ENCODE measurements around the gene TYMS.

TYMS gene

GRCh38 chr18:644395-645004 lies 13.0 kb upstream of the TYMS start:
- no peak for DNase-seq (ENCODE audit: low read depth in 1 of 2, low spot score in 1 of 2)

GRCh38 chr18:647304-647703 lies 10.1 kb upstream of the TYMS start:
- no peak for DNase-seq (ENCODE audit: low read depth in 1 of 2, low spot score in 1 of 2)

- no peak for DNase-seq (ENCODE audit: low read depth in 1 of 2, low spot score in 1 of 2)
These were observed 8.1 kb upstream of the TYMS start for GRCh38 chr18:649341-649740.

GRCh38 chr18:650428-650858 lies 7.0 kb upstream of the TYMS start:
- DNase-seq (ENCODE audit: low read depth in 1 of 2, low spot score in 1 of 2), result no peak

GRCh38 chr18:652131-652530 lies 5.3 kb upstream of the TYMS start:
- DNase-seq (ENCODE audit: low read depth in 1 of 2, low spot score in 1 of 2), result no peak

- no peak for DNase-seq (ENCODE audit: low read depth in 1 of 2, low spot score in 1 of 2)
These were observed 3.9 kb upstream of the TYMS start for GRCh38 chr18:653512-653911.

- no peak for DNase-seq (ENCODE audit: low read depth in 1 of 2, low spot score in 1 of 2)
These were observed 2.9 kb upstream of the TYMS start for GRCh38 chr18:654601-655000.

- no peak for DNase-seq (ENCODE audit: low read depth in 1 of 2, low spot score in 1 of 2)
These were observed 2.0 kb upstream of the TYMS start for GRCh38 chr18:655445-655844.

GRCh38 chr18:658001-658946 lies 821 bp downstream of the TYMS start:
- peak in 1 of 2 donors; percentile 29 for DNase-seq (ENCODE audit: low read depth in 1 of 2, low spot score in 1 of 2)

GRCh38 chr18:658947-659533 lies 1.6 kb downstream of the TYMS start:
- DNase-seq (ENCODE audit: low read depth in 1 of 2, low spot score in 1 of 2), result no peak

- DNase-seq (ENCODE audit: low read depth in 1 of 2, low spot score in 1 of 2), result no peak
These were observed 2.1 kb downstream of the TYMS start for GRCh38 chr18:659597-659996.

GRCh38 chr18:662197-662596 lies 4.7 kb downstream of the TYMS start:
- DNase-seq (ENCODE audit: low read depth in 1 of 2, low spot score in 1 of 2), result no peak

- no peak for DNase-seq (ENCODE audit: low read depth in 1 of 2, low spot score in 1 of 2)
These were observed 8.7 kb downstream of the TYMS start for GRCh38 chr18:666177-666576.

- DNase-seq (ENCODE audit: low read depth in 1 of 2, low spot score in 1 of 2), result no peak
These were observed 9.2 kb downstream of the TYMS start for GRCh38 chr18:666628-667027.

- no peak for DNase-seq (ENCODE audit: low read depth in 1 of 2, low spot score in 1 of 2)
These were observed 10.8 kb downstream of the TYMS start for GRCh38 chr18:668260-668659.

- no peak for DNase-seq (ENCODE audit: low read depth in 1 of 2, low spot score in 1 of 2)
These were observed 11.6 kb downstream of the TYMS start for GRCh38 chr18:669077-669476.

GRCh38 chr18:670522-670921 lies 13.1 kb downstream of the TYMS start:
- no peak for DNase-seq (ENCODE audit: low read depth in 1 of 2, low spot score in 1 of 2)

- no peak for DNase-seq (ENCODE audit: low read depth in 1 of 2, low spot score in 1 of 2)
These were observed 14.0 kb downstream of the TYMS start for GRCh38 chr18:671405-671804.

- no peak for DNase-seq (ENCODE audit: low read depth in 1 of 2, low spot score in 1 of 2)
These were observed 15.9 kb downstream of the TYMS start for GRCh38 chr18:673317-673716.

- no peak for DNase-seq (ENCODE audit: low read depth in 1 of 2, low spot score in 1 of 2)
These were observed 16.3 kb downstream of the TYMS start for GRCh38 chr18:673769-674168.

GRCh38 chr18:675307-675706 lies 17.9 kb downstream of the TYMS start:
- DNase-seq (ENCODE audit: low read depth in 1 of 2, low spot score in 1 of 2), result no peak

GRCh38 chr18:676069-676468 lies 18.6 kb downstream of the TYMS start:
- DNase-seq (ENCODE audit: low read depth in 1 of 2, low spot score in 1 of 2), result no peak

Measured in stimulated activated CD4-positive, alpha-beta T cell treated with anti-CD3 and anti-CD28 coated beads, Interleukin-15, amount 100 ng/mL, for 1 hour (primary cell).